HepG2 (cell line): ENCODE data around the gene PDE6H. TPM values are rescaled to one million over a fixed set of nuclear protein-coding genes. Genes with fewer than 3 reads are reported as not detected.

Experiments
- ATAC-seq: fragments of 200-7000 bp; cut with Tn5 transposase; 3 replicates; pipeline ENCODE4 v1.9.1; 2020; ENCODE audit warnings: mild to moderate bottlenecking, moderate library complexity
- BruUV-seq: library from RNA; stranded (reverse); fragments of 400-500 nt; replicated peaks from 2 replicates; lab custom pipeline; 2021; lab: Mats Ljungman, UMichigan
- CTCF ChIA-PET: fragments of 300-600 bp; formaldehyde crosslinking; extraction: SDS; loops from one replicate; lab custom pipeline; 2021; ENCODE audit warnings: low total read pairs, inconsistent platforms, low intra/inter-chr PET ratio; lab: Yijun Ruan, JAX
- POLR2A ChIA-PET: fragments of 350-600 bp; sonication (Branson Sonifier 250); formaldehyde crosslinking; loops from one replicate; lab custom pipeline; 2020; ENCODE audit warnings: antibody characterized with exemption, inconsistent platforms; lab: Yijun Ruan, JAX
- DNase-seq: peaks from one replicate; pipeline ENCODE4 v3.0.0-alpha.2; 2015; ENCODE audit warnings: low spot score
- FAIRE-seq: peaks from 3 replicates; lab custom pipeline; 2011; peaks lifted over from hg19 to GRCh38; lab: Jason Lieb, UNC
- H2AFZ ChIP-seq: one replicate; pipeline ENCODE4 v1.6.1; 2011; ENCODE audit warnings: low read length, inconsistent platforms
- H3K27ac ChIP-seq: fragments of 300-600 bp; 3 replicates; pipeline ENCODE4 v1.8.0; 2011; ENCODE audit warnings: mixed run types, mild to moderate bottlenecking, mixed read lengths, low read length, inconsistent platforms; ENCODE audit not compliant: insufficient read depth; ENCODE audit errors: extremely low read length
- H3K27me3 ChIP-seq, 2 experiments: fragments of 200-600 bp in 1 of 2; 2 replicates in 1 of 2; 3 replicates in 1 of 2; pipeline versions ENCODE4 v1.6.0 to v1.8.0; 2011; ENCODE audit warnings: low read length in 2 of 2, mild to moderate bottlenecking in 2 of 2, moderate library complexity in 2 of 2, inconsistent platforms in 1 of 2; ENCODE audit not compliant: insufficient read depth in 2 of 2, control insufficient read depth in 1 of 2
- H3K36me3 ChIP-seq, 2 experiments: fragments of 200-600 bp in 1 of 2; replicated peaks in 1 of 2; 2 replicates in 1 of 2; 3 replicates in 1 of 2; pipeline versions ENCODE4 v1.5.1 to v1.8.0; 2011; ENCODE audit warnings: low read length in 2 of 2, inconsistent platforms in 1 of 2; ENCODE audit not compliant: insufficient read depth in 2 of 2, control insufficient read depth in 1 of 2
- H3K4me1 ChIP-seq: 2 replicates; pipeline ENCODE4 v1.5.1; 2012; ENCODE audit warnings: low read length, inconsistent platforms; ENCODE audit not compliant: insufficient read depth
- H3K4me2 ChIP-seq: 2 replicates; pipeline ENCODE4 v1.6.0; 2011; ENCODE audit warnings: low read depth, low read length, inconsistent platforms
- H3K4me3 ChIP-seq, 3 experiments: fragments of 200-600 bp in 1 of 3; sonication (generic), shearing (Covaris generic) in 1 of 3; replicated peaks in 1 of 3; 2 replicates each; pipeline ENCODE4 v1.5.1; 2011 to 2016; ENCODE audit warnings: low read length in 3 of 3, inconsistent platforms in 2 of 3, low read depth in 2 of 3, mild to moderate bottlenecking in 2 of 3, control low read depth in 1 of 3, mixed read lengths in 1 of 3; ENCODE audit not compliant: insufficient read depth in 1 of 3
- H3K79me2 ChIP-seq: one replicate; pipeline ENCODE4 v1.6.1; 2011; ENCODE audit warnings: low read length, inconsistent platforms; ENCODE audit not compliant: insufficient read depth
- H3K9ac ChIP-seq: 2 replicates; pipeline ENCODE4 v1.6.0; 2011; ENCODE audit warnings: mild to moderate bottlenecking, low read depth, low read length, inconsistent platforms; ENCODE audit not compliant: insufficient read depth
- H3K9me3 ChIP-seq: 2 replicates; pipeline ENCODE4 v1.5.1; 2012; ENCODE audit warnings: mild to moderate bottlenecking, low read length
- H4K20me1 ChIP-seq: 2 replicates; pipeline ENCODE4 v1.6.0; 2011; ENCODE audit warnings: inconsistent platforms, mild to moderate bottlenecking, low read length, moderate library complexity; ENCODE audit not compliant: insufficient read depth
- ARNTL ChIP-seq: sonication (generic); formaldehyde crosslinking; IDR thresholded peaks from 2 replicates; pipeline ENCODE4 v1.4.0; 2020; ENCODE audit warnings: mild to moderate bottlenecking, missing genetic modification reagents
- GABPB1 ChIP-seq: IDR thresholded peaks from 2 replicates; pipeline ENCODE4 v1.6.1; 2016; ENCODE audit warnings: mild to moderate bottlenecking, missing genetic modification reagents, moderate library complexity, missing compliant biosample characterization
- HOXA5 ChIP-seq: sonication (generic); formaldehyde crosslinking; IDR thresholded peaks from 2 replicates; pipeline ENCODE4 v1.4.0; 2020; ENCODE audit warnings: missing genetic modification reagents
- KAT2B ChIP-seq: fragments of 150-350 bp; IDR thresholded peaks from 2 replicates; pipeline ENCODE4 v1.6.1; 2014; ENCODE audit warnings: low read depth, low read length, borderline replicate concordance
- KLF9 ChIP-seq: IDR thresholded peaks from 2 replicates; pipeline ENCODE4 v1.6.1; 2016; ENCODE audit warnings: low read depth
- MIXL1 ChIP-seq: IDR thresholded peaks from 2 replicates; pipeline ENCODE4 v1.6.1; 2016
- PAWR ChIP-seq: sonication (generic); formaldehyde crosslinking; IDR thresholded peaks from 2 replicates; pipeline ENCODE4 v1.4.0; 2020; ENCODE audit warnings: missing genetic modification reagents, mild to moderate bottlenecking, borderline replicate concordance
- PBX2 ChIP-seq: IDR thresholded peaks from 2 replicates; pipeline ENCODE4 v1.6.1; 2016; ENCODE audit warnings: control low read depth
- PBX3 ChIP-seq: sonication (generic); formaldehyde crosslinking; IDR thresholded peaks from 2 replicates; pipeline ENCODE4 v1.8.1; 2023; ENCODE audit warnings: missing genetic modification reagents, inconsistent platforms, borderline replicate concordance
- PHF20 ChIP-seq: sonication (generic); formaldehyde crosslinking; IDR thresholded peaks from 2 replicates; pipeline ENCODE4 v1.5.0; 2020; ENCODE audit warnings: mild to moderate bottlenecking, missing genetic modification reagents
- POGZ ChIP-seq: sonication (generic); formaldehyde crosslinking; IDR thresholded peaks from 2 replicates; pipeline ENCODE4 v1.4.0; 2020; ENCODE audit warnings: mild to moderate bottlenecking, missing genetic modification reagents
- SP1 ChIP-seq, 2 experiments: fragments of 450-650 bp in 1 of 2; sonication (generic) in 1 of 2; formaldehyde crosslinking in 1 of 2; IDR thresholded peaks; 2 replicates each; pipeline versions ENCODE4 v1.4.0 to v1.6.1; 2016 to 2020; ENCODE audit warnings: missing genetic modification reagents in 1 of 2
- TRIM24 ChIP-seq: sonication (generic); formaldehyde crosslinking; IDR thresholded peaks from 2 replicates; pipeline ENCODE4 v1.8.0; 2022; ENCODE audit warnings: mild to moderate bottlenecking, missing genetic modification reagents
- YEATS4 ChIP-seq: sonication (generic); formaldehyde crosslinking; IDR thresholded peaks from 2 replicates; pipeline ENCODE4 v1.4.0; 2020; ENCODE audit warnings: missing genetic modification reagents, borderline replicate concordance
- ZC3H13 ChIP-seq: sonication (generic); formaldehyde crosslinking; IDR thresholded peaks from 2 replicates; pipeline ENCODE4 v1.8.1; 2023; ENCODE audit warnings: mild to moderate bottlenecking, missing genetic modification reagents, moderate library complexity
- ZFP41 ChIP-seq: sonication (generic); formaldehyde crosslinking; IDR thresholded peaks from 2 replicates; pipeline ENCODE4 v1.4.0; 2020; ENCODE audit warnings: mild to moderate bottlenecking, missing genetic modification reagents, borderline replicate concordance
- ZNF512 ChIP-seq: sonication (generic); formaldehyde crosslinking; IDR thresholded peaks from 2 replicates; pipeline ENCODE4 v1.4.0; 2020; ENCODE audit warnings: mild to moderate bottlenecking, missing genetic modification reagents
- ZNF687 ChIP-seq: sonication (generic); formaldehyde crosslinking; IDR thresholded peaks from 2 replicates; pipeline ENCODE4 v1.5.1; 2020; ENCODE audit warnings: mild to moderate bottlenecking, missing genetic modification reagents, moderate library complexity
- whole genome bisulfite sequencing: methylation state at CpG from one replicate; pipeline ENCODE4 v1.1.6; 2017; ENCODE audit warnings: low lambda C conversion rate; 5-methylcytosine and 5-hydroxymethylcytosine counted together
- in situ Hi-C: cut with HindIII; loops from 2 replicates; pipeline ENCODE4 v1.10.0; 2017; ENCODE audit warnings: low pct_unique_long_range_greater_than_20kb; ENCODE audit not compliant: extremely low pct_ligation_motif_present
- intact Hi-C: fragments of 100-400 bp; cut with micrococcal nuclease; formaldehyde crosslinking; loops from one replicate; pipeline ENCODE4 v1.10.0; 2022; ENCODE audit not compliant: unreplicated experiment
- polyA plus RNA-seq, 8 experiments: library from polyadenylated mRNA; depleted of rRNA in 3 of 8; stranded (reverse) in 7 of 8; unstranded in 1 of 8; fragments of >200 nt; fragmentation: Illumina TruSeq in 4 of 8; extraction: Trizol in 4 of 8; gene quantifications; 2 replicates each; pipeline versions ENCODE4 v1.2.1 to v1.2.3, GENCODE V29; 2011 to 2016; ENCODE audit warnings: low read depth in 4 of 8, missing spikeins in 1 of 8, mixed read lengths in 1 of 8; ENCODE audit not compliant: insufficient read depth in 1 of 8
- total RNA-seq, 5 experiments: library from RNA; depleted of rRNA; stranded (reverse); fragments of >200 nt; fragmentation: Illumina TruSeq; extraction: Trizol; gene quantifications; 2 replicates each; pipeline ENCODE4 v1.2.3, GENCODE V29; 2016; ENCODE audit warnings: low read depth in 1 of 5

Gene PDE6H
- total and polyA plus RNA-seq, 2 of the 13 experiments (the other 11 are each of a cell fraction or from before 2014, with no cell fraction given), result not detected

GRCh38 chr12:14923944-14924343, 48.9 kb upstream of the PDE6H start:
- no peak for FAIRE-seq
- BruUV-seq, result no TSS peak
- no peak for TF ChIP-seq ZNF687
- no peak for TF ChIP-seq GABPB1 (CRISPR knock-in tag)
- no peak for TF ChIP-seq POGZ (CRISPR knock-in tag)
- TF ChIP-seq KAT2B, result no peak
- no peak for TF ChIP-seq PBX3
- TF ChIP-seq ZC3H13 (CRISPR knock-in tag), result no peak
- TF ChIP-seq ZNF512, result no peak
- TF ChIP-seq KLF9 (CRISPR knock-in tag), result no peak
- no peak for TF ChIP-seq PHF20 (CRISPR knock-in tag)
- TF ChIP-seq SP1 (IDR thresholded peaks at IDR 0.05), result no peak
- TF ChIP-seq SP1 (CRISPR knock-in tag; IDR thresholded peaks at IDR 0.05), result no peak
- no peak for TF ChIP-seq ZFP41 (CRISPR knock-in tag)
- no peak for TF ChIP-seq TRIM24
- no peak for TF ChIP-seq ARNTL (CRISPR knock-in tag)
- no peak for TF ChIP-seq YEATS4 (CRISPR knock-in tag)
- no peak for TF ChIP-seq HOXA5
- no peak for TF ChIP-seq PAWR (CRISPR knock-in tag)
- TF ChIP-seq MIXL1, result no peak
- TF ChIP-seq PBX2 (CRISPR knock-in tag), result no peak
- in situ Hi-C loops, result no loop called here
- WGBS, result 76% methylated on average over 2 of the region's 2 CpGs
- no peaks in the 10 kb centered on the region for H4K20me1 ChIP-seq
- no peaks in the 10 kb centered on the region for H3K79me2 ChIP-seq
- CTCF ChIA-PET, result no interaction called here
- H3K27ac ChIP-seq, result no peak overlapping the region
- H3K36me3 ChIP-seq, result no peaks in the 10 kb centered on the region
- H3K27me3 ChIP-seq, result no peaks in the 10 kb centered on the region
- no peaks in the 10 kb centered on the region for H3K4me1 ChIP-seq
- no peak overlapping the region for H2AFZ ChIP-seq
- no peak for ATAC-seq
- no peak overlapping the region for H3K4me3 ChIP-seq
- H3K4me2 ChIP-seq, result no peak overlapping the region
- DNase-seq, result no peak
- no peak overlapping the region for H3K9ac ChIP-seq
- H3K9me3 ChIP-seq, result no peaks in the 10 kb centered on the region
- POLR2A ChIA-PET, result no interaction called here
- intact Hi-C loops, result no loop called here
